SK-N-SH (cell line): ENCODE results near the gene TAS2R9. TPM values are rescaled to one million over a fixed set of nuclear protein-coding genes. Genes with fewer than 3 reads are reported as not detected.

Experiments used
- CTCF ChIA-PET: fragments of 300-600, 350-600 bp; formaldehyde crosslinking; extraction: SDS; loops from one replicate; lab custom pipeline; 2021; lab: Yijun Ruan, JAX
- POLR2A ChIA-PET: fragments of 350-600 bp; sonication (Branson Sonifier 250); formaldehyde crosslinking; extraction: SDS; loops from one replicate; lab custom pipeline; 2020; ENCODE audit warnings: antibody characterized with exemption, inconsistent platforms; lab: Yijun Ruan, JAX
- DNase-seq: peaks from one replicate; pipeline ENCODE4 v3.0.0; 2012
- H2AFZ ChIP-seq: fragments of 200-600 bp; sonication (generic); 2 replicates; pipeline ENCODE4 v1.8.1; 2016; ENCODE audit warnings: antibody characterized with exemption, mild to moderate bottlenecking, low read depth
- H3F3A ChIP-seq: fragments of 200-600 bp; sonication (generic); replicated peaks from 2 replicates; pipeline ENCODE3; 2016; ENCODE audit warnings: antibody characterized with exemption, mild to moderate bottlenecking; ENCODE audit not compliant: insufficient read depth
- H3K27ac ChIP-seq, 2 experiments: fragments of 200-500 bp in 1 of 2; fragments of 200-600 bp in 1 of 2; sonication (Bioruptor generic) in 1 of 2; sonication (generic), shearing (Covaris generic) in 1 of 2; 2 replicates each; pipeline versions ENCODE4 v1.5.1 to v1.6.1; 2014 to 2016; ENCODE audit warnings: low read depth in 2 of 2, inconsistent platforms in 1 of 2, low read length in 1 of 2, mild to moderate bottlenecking in 1 of 2, mixed read lengths in 1 of 2
- H3K27me3 ChIP-seq: fragments of 200-600 bp; sonication (generic), shearing (Covaris generic); 2 replicates; pipeline ENCODE4 v1.6.1; 2016; ENCODE audit warnings: mixed run types; ENCODE audit not compliant: insufficient read depth
- H3K36me3 ChIP-seq, 2 experiments: fragments of 200-500 bp in 1 of 2; fragments of 200-600 bp in 1 of 2; sonication (Bioruptor generic) in 1 of 2; sonication (generic) in 1 of 2; replicated peaks in 1 of 2; 2 replicates each; pipeline versions ENCODE3 to v1.5.1; 2014 to 2016; ENCODE audit warnings: low read length in 1 of 2, mild to moderate bottlenecking in 1 of 2; ENCODE audit not compliant: insufficient read depth in 2 of 2, control insufficient read depth in 1 of 2
- H3K4me1 ChIP-seq, 2 experiments: fragments of 200-500 bp in 1 of 2; fragments of 200-600 bp in 1 of 2; sonication (Bioruptor generic) in 1 of 2; sonication (generic), shearing (Covaris generic) in 1 of 2; 2 replicates each; pipeline versions ENCODE4 v1.5.1 to v1.6.1; 2014 to 2016; ENCODE audit warnings: low read depth in 1 of 2, low read length in 1 of 2, mixed run types in 1 of 2; ENCODE audit not compliant: insufficient read depth in 2 of 2, control insufficient read depth in 1 of 2
- H3K4me2 ChIP-seq: fragments of 200-600 bp; sonication (generic), shearing (Covaris generic); 2 replicates; pipeline ENCODE4 v1.6.1; 2017; ENCODE audit warnings: mixed run types
- H3K4me3 ChIP-seq, 2 experiments: fragments of 200-500 bp in 1 of 2; fragments of 200-600 bp in 1 of 2; sonication (Bioruptor generic) in 1 of 2; sonication (generic), shearing (Covaris generic) in 1 of 2; 2 replicates each; pipeline versions ENCODE4 v1.5.1 to v1.8.1; 2014 to 2016; ENCODE audit warnings: low read depth in 2 of 2, inconsistent platforms in 1 of 2, low read length in 1 of 2, mild to moderate bottlenecking in 1 of 2, mixed read lengths in 1 of 2, moderate library complexity in 1 of 2
- H3K79me2 ChIP-seq: fragments of 200-600 bp; sonication (generic); 2 replicates; pipeline ENCODE4 v1.8.1; 2017; ENCODE audit warnings: mild to moderate bottlenecking; ENCODE audit not compliant: insufficient read depth
- H3K9ac ChIP-seq: fragments of 200-600 bp; sonication (generic); 2 replicates; pipeline ENCODE4 v1.6.1; 2017; ENCODE audit warnings: mixed run types
- H3K9me2 ChIP-seq: fragments of 200-600 bp; sonication (generic); 2 replicates; pipeline ENCODE4 v1.6.1; 2017; ENCODE audit warnings: mixed run types
- H3K9me3 ChIP-seq: fragments of 200-600 bp; sonication (generic); 2 replicates; pipeline ENCODE4 v1.6.1; 2017; ENCODE audit warnings: mixed run types, mild to moderate bottlenecking, moderate library complexity
- H4K20me1 ChIP-seq: fragments of 200-600 bp; sonication (generic); 2 replicates; pipeline ENCODE4 v1.6.1; 2017; ENCODE audit warnings: mild to moderate bottlenecking, mixed run types; ENCODE audit not compliant: insufficient read depth
- CHD2 ChIP-seq: fragments of 150-350 bp; IDR thresholded peaks from 2 replicates; pipeline ENCODE4 v1.6.1; 2018; ENCODE audit warnings: low read length; ENCODE audit not compliant: partially characterized antibody
- CTCF ChIP-seq: fragments of 200-600 bp; sonication (generic); IDR thresholded peaks from 2 replicates; pipeline ENCODE4 v1.6.1; 2017; ENCODE audit warnings: antibody characterized with exemption, mild to moderate bottlenecking, moderate library complexity
- FOXJ3 ChIP-seq: sonication (generic); formaldehyde crosslinking; IDR thresholded peaks from 2 replicates; pipeline ENCODE4 v1.5.1; 2020; ENCODE audit warnings: mild to moderate bottlenecking, missing genetic modification reagents
- FOXM1 ChIP-seq: IDR thresholded peaks from 2 replicates; pipeline ENCODE4 v1.4.0; 2012; ENCODE audit warnings: low read depth, mild to moderate bottlenecking
- GABPA ChIP-seq: IDR thresholded peaks from 2 replicates; pipeline ENCODE4 v1.4.0; 2012; ENCODE audit warnings: low read depth, mild to moderate bottlenecking
- GATA2 ChIP-seq: sonication (generic); formaldehyde crosslinking; IDR thresholded peaks from 2 replicates; pipeline ENCODE4 v1.5.0; 2020; ENCODE audit warnings: mild to moderate bottlenecking, missing genetic modification reagents
- MAX ChIP-seq: IDR thresholded peaks from 2 replicates; pipeline ENCODE4 v1.4.0; 2012; ENCODE audit warnings: low read depth
- MEF2A ChIP-seq: IDR thresholded peaks from 2 replicates; pipeline ENCODE4 v1.4.0; 2012; ENCODE audit warnings: low read depth, borderline replicate concordance
- NFIC ChIP-seq: IDR thresholded peaks from 2 replicates; pipeline ENCODE4 v1.4.0; 2012; ENCODE audit warnings: borderline replicate concordance
- RAD21 ChIP-seq: IDR thresholded peaks from 2 replicates; pipeline ENCODE4 v1.6.1; 2012; ENCODE audit warnings: mild to moderate bottlenecking, low read length
- RCOR1 ChIP-seq: fragments of 150-350 bp; IDR thresholded peaks from 2 replicates; pipeline ENCODE4 v1.6.1; 2017; ENCODE audit warnings: antibody characterized with exemption, low read length
- REST ChIP-seq: IDR thresholded peaks from 2 replicates; pipeline ENCODE4 v1.6.1; 2012; ENCODE audit warnings: mild to moderate bottlenecking, low read depth, low read length, moderate library complexity
- RXRA ChIP-seq: IDR thresholded peaks from 2 replicates; pipeline ENCODE4 v1.4.0; 2012; ENCODE audit warnings: low read depth, mild to moderate bottlenecking, borderline replicate concordance
- SIN3A ChIP-seq: IDR thresholded peaks from 2 replicates; pipeline ENCODE4 v1.6.1; 2012; ENCODE audit warnings: low read depth, mild to moderate bottlenecking, low read length, moderate library complexity, borderline replicate concordance
- SMC3 ChIP-seq: IDR thresholded peaks from 2 replicates; pipeline ENCODE4 v1.6.1; 2012; ENCODE audit warnings: low read depth, low read length, improper control_type of control experiment
- TEAD4 ChIP-seq: IDR thresholded peaks from 2 replicates; pipeline ENCODE4 v1.4.0; 2012; ENCODE audit warnings: mild to moderate bottlenecking, borderline replicate concordance; ENCODE audit not compliant: insufficient read depth
- USF2 ChIP-seq: fragments of 150-350 bp; IDR thresholded peaks from 2 replicates; pipeline ENCODE4 v1.6.1; 2017; ENCODE audit warnings: antibody characterized with exemption, low read length, low read depth, borderline replicate concordance
- YY1 ChIP-seq: IDR thresholded peaks from 2 replicates; pipeline ENCODE4 v1.4.0; 2012; ENCODE audit warnings: low read depth, mild to moderate bottlenecking
- polyA plus RNA-seq, 3 experiments: library from polyadenylated mRNA; depleted of rRNA; stranded (reverse); fragments of >200 nt; gene quantifications; 2 replicates each; pipeline ENCODE4 v1.2.3, GENCODE V29; 2012
- TF ChIP-seq, protein P1 (sequence below): IDR thresholded peaks from 2 replicates; pipeline ENCODE4 v1.4.0; 2012; ENCODE audit warnings: low read depth, borderline replicate concordance
- TF ChIP-seq, protein P2 (sequence below): IDR thresholded peaks from 2 replicates; pipeline ENCODE4; 2012

Gene TAS2R9
- not detected in 2 replicates for polyA plus RNA-seq (2012; rRNA removed)
- polyA plus RNA-seq (2012; cell fraction: cytosol; rRNA removed): not detected in 2 replicates
- polyA plus RNA-seq (2012; cell fraction: nucleus; rRNA removed): 0.15 and 0.18 TPM in 2 replicates

GRCh38 chr12:10810068-10810467 is at the start of gene TAS2R9:
Gene TAS2R9 (minus strand): TSS chr12:10810168. CDS start chr12:10810075, 93 bp downstream.
- H3K27me3 ChIP-seq: no peaks in the 10 kb centered on the region
- no peak for DNase-seq
- H3K9me3 ChIP-seq: no peaks in the 10 kb centered on the region
- TF ChIP-seq MAX: no peak
- TF ChIP-seq GATA2 (CRISPR knock-in tag): no peak
- no peak for TF ChIP-seq REST
- TF ChIP-seq CHD2: no peak
- TF ChIP-seq, protein P1, sequence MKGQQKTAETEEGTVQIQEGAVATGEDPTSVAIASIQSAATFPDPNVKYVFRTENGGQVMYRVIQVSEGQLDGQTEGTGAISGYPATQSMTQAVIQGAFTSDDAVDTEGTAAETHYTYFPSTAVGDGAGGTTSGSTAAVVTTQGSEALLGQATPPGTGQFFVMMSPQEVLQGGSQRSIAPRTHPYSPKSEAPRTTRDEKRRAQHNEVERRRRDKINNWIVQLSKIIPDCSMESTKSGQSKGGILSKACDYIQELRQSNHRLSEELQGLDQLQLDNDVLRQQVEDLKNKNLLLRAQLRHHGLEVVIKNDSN: no peak
- TF ChIP-seq MEF2A: no peak
- TF ChIP-seq TEAD4: no peak
- no peak for TF ChIP-seq NFIC
- no peak for TF ChIP-seq RAD21
- no peak for TF ChIP-seq YY1
- TF ChIP-seq, protein P2, sequence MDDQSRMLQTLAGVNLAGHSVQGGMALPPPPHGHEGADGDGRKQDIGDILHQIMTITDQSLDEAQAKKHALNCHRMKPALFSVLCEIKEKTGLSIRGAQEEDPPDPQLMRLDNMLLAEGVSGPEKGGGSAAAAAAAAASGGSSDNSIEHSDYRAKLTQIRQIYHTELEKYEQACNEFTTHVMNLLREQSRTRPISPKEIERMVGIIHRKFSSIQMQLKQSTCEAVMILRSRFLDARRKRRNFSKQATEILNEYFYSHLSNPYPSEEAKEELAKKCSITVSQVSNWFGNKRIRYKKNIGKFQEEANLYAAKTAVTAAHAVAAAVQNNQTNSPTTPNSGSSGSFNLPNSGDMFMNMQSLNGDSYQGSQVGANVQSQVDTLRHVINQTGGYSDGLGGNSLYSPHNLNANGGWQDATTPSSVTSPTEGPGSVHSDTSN: no peak
- no peak for TF ChIP-seq GABPA
- no peak for TF ChIP-seq RCOR1
- no peak for TF ChIP-seq CTCF
- no peak for TF ChIP-seq SIN3A
- TF ChIP-seq USF2: no peak
- TF ChIP-seq FOXJ3 (CRISPR knock-in tag): no peak
- no peak for TF ChIP-seq RXRA
- TF ChIP-seq FOXM1: no peak
- TF ChIP-seq SMC3: no peak
- TF ChIP-seq, all 33 proteins: peak for 0
- Histone ChIP-seq H3K9ac (no peak within 1 kb of the TSS), H2AFZ (no peak within 1 kb of the TSS), H3F3A (no peaks in the 10 kb centered on the region), H3K9me2 (no peaks in the 10 kb centered on the region), H3K79me2 (no peaks in the 10 kb centered on the region), H3K27ac (no peak within 1 kb of the TSS), H4K20me1 (no peaks in the 10 kb centered on the region), H3K4me3 (no peak within 1 kb of the TSS), H3K4me2 (no peak within 1 kb of the TSS), H3K36me3 (no peaks in the 10 kb centered on the region), H3K4me1 (no peaks in the 10 kb centered on the region)
- ChIA-PET POLR2A (no interaction called here), CTCF (interaction anchor here (0.9 to 1.7 kb wide), 2 partner anchors 33 to 629 kb away, joined by 3 read pairs; no protein-coding TSS in a partner anchor)
